GM23338 (cell line): ENCODE measurements around the gene TMEM191C. TPM values are rescaled to one million over a fixed set of nuclear protein-coding genes. Genes with fewer than 3 reads are reported as not detected.
"Not testable (repeated sequence)": the region's sequence is repeated elsewhere in the genome, so short reads cannot be mapped to it uniquely, and the experiment has no call there.

ENCODE experiments used
- ATAC-seq: fragments of 200-7000 bp; cut with Tn5 transposase; 3 replicates; pipeline ENCODE4 v1.9.1; 2020
- DNase-seq: peaks from one replicate; pipeline ENCODE4 v3.0.0-alpha.2; 2015; ENCODE audit warnings: low spot score
- H2AFZ ChIP-seq: fragments of 200-600 bp; sonication (generic); 2 replicates; pipeline ENCODE4 v1.8.0; 2016; ENCODE audit warnings: antibody characterized with exemption, mild to moderate bottlenecking, moderate library complexity
- H3F3A ChIP-seq: fragments of 200-600 bp; sonication (generic); replicated peaks from 2 replicates; pipeline ENCODE4 v1.8.0; 2017; ENCODE audit warnings: antibody characterized with exemption, mixed run types, low read depth
- H3K27ac ChIP-seq: fragments of 200-600 bp; sonication (generic); 2 replicates; pipeline ENCODE4 v1.6.1; 2016; ENCODE audit warnings: low read depth
- H3K27me3 ChIP-seq: fragments of 200-600 bp; sonication (generic); 2 replicates; pipeline ENCODE4 v1.8.0; 2016; ENCODE audit warnings: mild to moderate bottlenecking, mixed run types, moderate library complexity; ENCODE audit not compliant: insufficient read depth
- H3K36me3 ChIP-seq: fragments of 200-600 bp; sonication (generic); 2 replicates; pipeline ENCODE4 v1.8.0; 2016; ENCODE audit warnings: mild to moderate bottlenecking; ENCODE audit not compliant: insufficient read depth
- H3K4me1 ChIP-seq: fragments of 200-600 bp; sonication (generic); 2 replicates; pipeline ENCODE4 v1.8.0; 2016; ENCODE audit warnings: mild to moderate bottlenecking, moderate library complexity; ENCODE audit not compliant: insufficient read depth
- H3K4me2 ChIP-seq: fragments of 200-600 bp; sonication (generic); 2 replicates; pipeline ENCODE4 v1.7.1; 2017; ENCODE audit warnings: mixed run types
- H3K4me3 ChIP-seq: fragments of 200-600 bp; sonication (generic); 2 replicates; pipeline ENCODE4 v1.6.1; 2016; ENCODE audit warnings: mixed run types
- H3K79me2 ChIP-seq: fragments of 200-600 bp; sonication (generic); replicated peaks from 2 replicates; pipeline ENCODE4 v1.8.0; 2017; ENCODE audit warnings: mild to moderate bottlenecking; ENCODE audit not compliant: insufficient read depth
- H3K9me2 ChIP-seq: fragments of 200-600 bp; sonication (generic); 2 replicates; pipeline ENCODE4 v1.8.0; 2017; ENCODE audit not compliant: insufficient read depth
- H4K20me1 ChIP-seq: fragments of 200-600 bp; sonication (generic); replicated peaks from 2 replicates; pipeline ENCODE4 v1.8.0; 2017; ENCODE audit warnings: mild to moderate bottlenecking; ENCODE audit not compliant: insufficient read depth
- H3K27ac Mint-ChIP-seq: 2 replicates; pipeline ENCODE4 v1.8.0; 2020; ENCODE audit warnings: inconsistent platforms, mild to moderate bottlenecking, moderate library complexity, mixed read lengths
- H3K27me3 Mint-ChIP-seq: 3 replicates; pipeline ENCODE4 v1.8.0; 2022; ENCODE audit warnings: low read depth, mild to moderate bottlenecking, moderate library complexity, mixed read lengths, inconsistent platforms; ENCODE audit not compliant: insufficient read depth, poor library complexity
- H3K36me3 Mint-ChIP-seq: 3 replicates; pipeline ENCODE4 v1.8.0; 2021; ENCODE audit warnings: low read depth, mild to moderate bottlenecking, inconsistent platforms, moderate library complexity, mixed read lengths
- H3K4me1 Mint-ChIP-seq: 3 replicates; pipeline ENCODE4 v1.8.0; 2020; ENCODE audit warnings: mild to moderate bottlenecking, inconsistent platforms, mixed read lengths
- H3K4me3 Mint-ChIP-seq: 3 replicates; pipeline ENCODE4 v1.8.0; 2021; ENCODE audit warnings: moderate library complexity, mild to moderate bottlenecking, inconsistent platforms, mixed read lengths
- H3K9me3 Mint-ChIP-seq: 3 replicates; pipeline ENCODE4 v1.8.0; 2020; ENCODE audit warnings: moderate library complexity, mild to moderate bottlenecking, inconsistent platforms, mixed read lengths
- long read RNA-seq: library from polyadenylated mRNA; unstranded; transcript quantifications from one replicate; pipeline ENCODE4 v2.0.0, GENCODE V29; 2020; ENCODE audit not compliant: unreplicated experiment
- polyA plus RNA-seq: library from polyadenylated mRNA; unstranded; fragments of >200 nt; fragmentation: Nextera tagmentation; extraction: Ambion mirVana; gene quantifications from 2 replicates; pipeline ENCODE4 v1.2.1, GENCODE V29; 2016
- total RNA-seq: library from RNA; depleted of rRNA; stranded (reverse); fragments of >200 nt; shearing (Covaris generic); gene quantifications from 2 replicates; pipeline ENCODE4 v1.2.3, GENCODE V29; 2014; rRNA removed

The TMEM191C gene
- total RNA-seq (1.1 and 2.8 TPM in 2 replicates), polyA plus RNA-seq (2.5 and 6.1 TPM in 2 replicates)
- long read RNA-seq, partial matches to known transcripts = 0 of 2 reads
- long read RNA-seq, other reads (novel, unspliced or antisense) = 1 of 2 reads

DNA sequence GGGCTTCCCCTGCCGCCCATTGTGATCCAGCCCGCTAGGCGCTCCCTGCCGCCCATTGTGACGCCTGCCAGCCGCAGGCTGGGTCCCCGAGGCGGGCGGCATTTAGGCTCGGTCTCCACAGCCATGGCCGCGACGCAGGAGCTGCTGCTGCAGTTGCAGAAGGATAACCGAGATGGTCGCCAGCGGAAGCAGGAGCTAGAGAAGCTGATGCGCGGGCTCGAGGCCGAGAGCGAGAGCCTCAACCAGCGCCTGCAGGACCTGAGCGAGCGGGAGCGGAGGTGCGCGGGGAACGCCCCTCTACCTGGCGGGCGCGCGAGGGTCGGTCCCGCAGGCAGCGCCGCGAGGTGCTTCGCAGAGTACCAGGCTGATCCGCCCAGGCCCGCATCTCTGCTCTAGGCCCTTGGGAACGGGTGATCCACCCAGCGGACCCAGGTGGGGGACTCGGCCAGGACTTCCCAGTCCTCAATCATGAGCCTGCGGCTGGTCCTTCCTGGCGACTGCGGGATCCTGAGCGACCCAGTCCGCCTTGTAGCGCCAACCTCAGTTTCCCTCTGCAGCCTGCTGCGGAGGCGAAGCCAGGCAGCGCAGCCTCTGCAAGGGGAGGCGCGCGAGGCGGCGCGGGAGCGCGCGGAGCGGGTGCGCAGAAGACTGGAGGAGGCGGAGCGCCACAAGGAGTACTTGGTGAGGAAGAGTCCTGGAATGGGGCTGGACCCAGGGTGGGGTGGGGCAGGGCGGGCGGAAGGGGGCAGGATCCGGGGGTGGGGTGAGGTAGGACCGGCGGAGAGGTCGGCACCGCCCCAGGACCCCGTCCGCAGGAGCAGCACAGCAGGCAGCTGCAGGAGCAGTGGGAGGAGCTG, at the start of gene TMEM191C:
Gene TMEM191C (plus strand): TSS at position 51 of the 857 bp plus-strand sequence. CDS start 73 bp downstream, at position 124.
- H3K36me3 Mint-ChIP-seq, H3K4me1 ChIP-seq, H3K9me2 ChIP-seq, H3K4me1 Mint-ChIP-seq, H3K9me3 Mint-ChIP-seq, H3K27me3 ChIP-seq, H2AFZ ChIP-seq, H3K79me2 ChIP-seq, H3K27ac ChIP-seq, DNase-seq, H3K36me3 ChIP-seq, H3K27me3 Mint-ChIP-seq, H4K20me1 ChIP-seq, H3K4me2 ChIP-seq, H3F3A ChIP-seq: not testable (repeated sequence)
- Mint-ChIP-seq H3K4me3 (peak within 1 kb of the TSS; percentile 81), H3K27ac (peak within 1 kb of the TSS; percentile 96)
- H3K4me3 ChIP-seq = peak within 1 kb of the TSS; percentile 51
- ATAC-seq = peak; percentile 33

DNA sequence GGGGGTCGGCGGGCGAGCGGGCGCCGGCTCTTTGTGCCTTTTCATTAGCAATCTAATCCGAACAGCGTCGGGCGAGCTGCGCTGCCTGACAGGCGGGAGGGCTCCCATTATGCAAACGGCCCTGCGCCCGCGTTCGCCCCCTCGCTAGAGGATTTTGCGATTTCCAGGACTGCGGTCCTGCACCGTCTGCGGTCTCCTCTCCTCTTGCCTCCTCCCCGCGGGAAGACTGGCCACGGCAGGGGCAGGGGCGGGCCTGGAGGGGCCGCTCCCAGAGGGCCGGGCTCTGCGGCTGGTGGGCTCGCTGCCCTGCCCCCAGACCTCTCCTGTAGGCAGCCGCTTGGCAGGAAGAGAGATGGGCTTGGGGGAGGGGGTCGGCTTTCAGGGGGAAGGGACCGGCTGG, 49.3 kb upstream of the TMEM191C start:
- not testable (repeated sequence) for H3K9me2 ChIP-seq, DNase-seq, H3K4me1 ChIP-seq, H3K79me2 ChIP-seq, H4K20me1 ChIP-seq, H3K36me3 ChIP-seq, H3K36me3 Mint-ChIP-seq, H3F3A ChIP-seq, H3K27me3 Mint-ChIP-seq, H3K4me1 Mint-ChIP-seq, H2AFZ ChIP-seq, H3K9me3 Mint-ChIP-seq, H3K27me3 ChIP-seq, H3K4me2 ChIP-seq, H3K27ac ChIP-seq, H3K27ac Mint-ChIP-seq
- ATAC-seq = peak; percentile 10
- peak overlapping the region; percentile 63; the same call in 2 of the 3 replicates for H3K4me3 Mint-ChIP-seq
- peak overlapping the region; percentile 53; the same call in 1 of the 2 replicates for H3K4me3 ChIP-seq

DNA sequence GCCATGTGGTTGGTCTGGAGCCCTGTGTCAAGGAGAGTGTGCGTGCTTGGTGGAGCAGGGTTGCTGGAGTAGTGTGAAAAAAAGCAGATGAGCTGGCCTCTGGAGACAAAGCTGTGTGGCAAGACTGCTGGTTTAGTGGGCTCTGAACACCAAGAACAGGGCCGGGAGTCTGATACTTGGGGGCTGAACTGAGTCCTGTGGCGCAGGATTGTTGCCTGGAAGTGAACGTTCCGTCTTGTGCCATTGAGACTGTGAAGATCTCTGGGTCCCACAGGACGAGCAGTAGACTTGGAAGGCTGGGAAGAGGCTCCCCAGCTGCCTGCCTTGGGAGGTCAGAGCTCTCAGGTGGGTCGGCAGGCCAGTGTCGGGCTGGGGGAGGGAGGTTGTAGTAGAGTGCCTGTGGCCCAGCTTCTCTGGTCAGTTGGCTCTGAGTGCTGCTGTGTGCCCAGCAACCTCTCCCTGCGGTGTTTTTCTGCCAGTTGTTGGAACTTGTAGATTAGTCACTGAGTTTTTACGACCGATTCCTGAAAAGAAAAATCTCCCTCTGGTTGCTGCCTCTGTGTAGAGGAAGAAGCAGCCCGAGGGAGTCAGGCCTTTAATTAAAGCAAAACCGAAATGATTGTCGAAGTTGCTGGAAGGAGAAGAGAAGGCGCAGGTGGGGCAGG, 48.1 kb upstream of the TMEM191C start:
- H3K4me3 Mint-ChIP-seq, H3K4me1 Mint-ChIP-seq, DNase-seq, H3K27me3 Mint-ChIP-seq, H3K27me3 ChIP-seq, H2AFZ ChIP-seq, H4K20me1 ChIP-seq, H3K36me3 Mint-ChIP-seq, H3K27ac Mint-ChIP-seq, H3K9me3 Mint-ChIP-seq, H3F3A ChIP-seq, H3K27ac ChIP-seq, H3K4me1 ChIP-seq, H3K4me3 ChIP-seq, H3K36me3 ChIP-seq, ATAC-seq, H3K9me2 ChIP-seq, H3K79me2 ChIP-seq: not testable (repeated sequence)
- peak overlapping the region; percentile 65; the same call in 1 of the 2 replicates for H3K4me2 ChIP-seq

DNA sequence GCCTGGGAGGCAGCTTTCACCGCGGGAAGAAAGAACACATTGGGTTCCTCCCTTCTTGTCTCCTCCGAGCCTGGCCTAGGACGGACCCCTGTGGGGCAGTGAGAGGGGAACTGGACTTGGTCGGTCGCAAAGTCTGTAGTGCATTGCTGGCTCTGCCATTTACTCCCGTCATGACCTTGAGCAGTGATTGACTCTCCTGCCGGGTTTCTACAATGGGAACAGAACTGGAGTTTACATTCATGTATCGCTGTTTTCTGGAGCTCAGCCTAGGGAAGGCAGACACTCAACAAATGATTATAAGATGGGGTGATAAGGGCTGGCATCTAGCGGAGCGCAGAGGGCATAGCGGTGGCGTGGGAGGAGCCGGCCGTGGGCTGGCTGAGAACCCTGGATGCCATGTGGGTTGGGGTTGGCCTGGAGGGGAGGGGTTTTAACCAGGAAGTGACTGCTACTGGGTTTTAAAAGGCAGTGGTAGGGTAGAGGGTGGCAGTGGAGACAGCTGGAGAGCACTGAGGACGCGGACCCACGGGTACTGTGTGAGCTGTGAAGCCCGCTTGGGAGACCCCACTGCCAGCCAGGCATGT, 46.9 kb upstream of the TMEM191C start:
- H3K36me3 Mint-ChIP-seq, DNase-seq, H3F3A ChIP-seq, ATAC-seq, H4K20me1 ChIP-seq, H3K4me1 ChIP-seq, H3K27ac ChIP-seq, H3K27me3 Mint-ChIP-seq, H3K36me3 ChIP-seq, H3K27me3 ChIP-seq, H2AFZ ChIP-seq, H3K79me2 ChIP-seq, H3K4me2 ChIP-seq, H3K9me3 Mint-ChIP-seq, H3K27ac Mint-ChIP-seq, H3K4me3 Mint-ChIP-seq, H3K9me2 ChIP-seq, H3K4me1 Mint-ChIP-seq: not testable (repeated sequence)
- H3K4me3 ChIP-seq = 0 out of 2 replicates have a peak overlapping the region, but pooled peaks have one; percentile 35

DNA sequence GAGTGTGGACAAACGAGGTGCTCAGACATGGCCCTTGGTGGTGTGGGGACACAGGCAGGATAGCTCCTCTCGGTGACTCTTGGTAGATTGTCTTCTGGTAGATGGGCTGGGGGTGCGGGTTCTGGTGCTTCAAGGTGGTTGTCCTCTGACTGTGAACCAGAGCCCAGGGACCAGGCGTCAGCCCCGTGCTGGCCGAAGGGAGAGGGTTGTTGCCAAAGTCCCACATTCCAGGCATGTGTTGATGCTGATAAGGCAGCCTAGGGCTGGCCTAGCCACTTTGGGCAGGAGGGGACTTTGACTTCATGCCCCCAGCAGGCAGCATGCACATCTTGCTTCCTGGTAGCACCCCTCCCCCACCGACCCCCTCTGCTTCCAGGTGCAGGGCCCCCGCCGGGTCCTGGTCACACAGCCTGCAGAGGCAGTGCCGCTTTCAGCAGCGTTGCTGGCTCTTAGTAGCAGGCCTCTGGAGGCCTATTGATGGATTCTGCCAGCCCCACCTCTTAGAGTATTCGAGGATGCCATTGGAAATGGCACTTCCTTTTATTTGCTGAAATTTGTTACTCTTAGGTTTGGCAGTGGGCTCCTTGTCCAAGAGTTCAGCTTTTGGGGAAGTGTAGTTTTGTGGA, 43.0 kb upstream of the TMEM191C start:
- not testable (repeated sequence) for H4K20me1 ChIP-seq, H3F3A ChIP-seq, H3K9me2 ChIP-seq, H3K4me1 Mint-ChIP-seq, H3K9me3 Mint-ChIP-seq, H3K4me1 ChIP-seq, H3K4me3 ChIP-seq, H3K27me3 ChIP-seq, DNase-seq, H3K27ac Mint-ChIP-seq, H3K36me3 Mint-ChIP-seq, H3K4me2 ChIP-seq, H3K4me3 Mint-ChIP-seq, H2AFZ ChIP-seq, H3K36me3 ChIP-seq, H3K27ac ChIP-seq, H3K79me2 ChIP-seq, H3K27me3 Mint-ChIP-seq
- ATAC-seq = peak; percentile 41
